K562 treated with DMSO at 1 percent for 48 hours (cell line): Measurements from ENCODE around the gene MIPEP. TPM values are rescaled to one million over a fixed set of nuclear protein-coding genes. Genes with fewer than 3 reads are reported as not detected.

Experiments
- total RNA-seq: library from RNA; unstranded; fragments of 300-600 nt; gene quantifications from 2 replicates; pipeline ENCODE4 v1.2.3, GENCODE V29; 2022; ENCODE audit warnings: low replicate concordance; ENCODE audit errors: extremely low read depth

MIPEP gene
- total RNA-seq: not detected in 2 replicates

DNA sequence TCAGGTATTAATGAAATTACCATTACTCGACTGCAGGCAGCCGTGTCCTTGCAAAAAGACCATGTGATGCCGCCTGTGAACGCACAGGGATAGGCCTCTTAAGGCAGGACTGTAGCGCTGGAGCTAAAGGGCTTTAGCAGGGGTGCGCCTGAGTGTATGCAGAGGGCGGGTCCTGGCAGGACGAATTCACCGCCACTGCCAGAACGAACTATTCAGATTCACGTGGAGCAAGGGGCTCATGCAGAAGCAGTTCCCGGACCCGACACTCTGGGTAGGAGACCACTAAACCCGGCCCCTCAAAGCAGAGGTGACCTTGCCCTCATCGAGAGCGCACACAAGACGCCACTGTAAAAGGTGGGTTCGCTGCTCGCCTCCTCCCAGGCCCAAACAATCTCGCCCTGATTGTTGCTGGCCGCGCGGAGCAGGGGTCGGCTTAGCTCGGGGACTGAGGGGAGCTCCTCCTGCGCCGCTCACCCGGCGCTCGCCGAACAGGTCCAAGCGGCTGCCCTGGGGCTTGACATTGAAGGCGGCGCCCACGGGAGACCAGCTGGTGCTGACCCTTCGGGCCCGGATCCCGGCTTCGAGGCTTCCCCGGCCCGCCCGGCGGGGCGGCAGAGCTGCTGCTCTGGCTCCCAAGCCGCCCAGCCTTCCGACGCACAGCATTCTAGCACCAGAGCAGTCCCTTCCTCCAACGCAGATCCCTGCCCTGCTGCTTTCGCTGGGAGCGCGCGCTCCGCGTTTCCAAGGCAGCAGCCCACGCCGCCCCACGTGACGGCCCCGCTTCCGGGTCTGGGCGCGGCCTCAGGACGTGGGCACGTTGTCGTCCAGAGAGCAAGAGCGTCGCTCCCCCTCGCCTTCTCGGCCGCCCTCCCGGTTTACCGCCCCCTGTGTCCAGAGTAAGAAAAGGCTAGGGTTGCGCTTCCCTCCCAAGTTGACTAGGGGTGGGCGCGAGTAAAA is at the start of gene MIPEP:
MIPEP (minus strand) TSS at position 743 of the 957 bp plus-strand sequence; CDS start at position 663, 80 bp downstream.

GRCh38 chr13:23897452-23897919 is 8.3 kb upstream of the MIPEP start, which contains the start of gene C1QTNF9B:
TSS of gene C1QTNF9B (minus strand) at chr13:23897502.

Other genes with a start within 250 kb of the MIPEP start
- gene C1QTNF9B, start 8.1 kb upstream of the MIPEP start, total RNA-seq: not detected in 2 replicates